ENCODE data around the gene TTLL6.

DNA sequence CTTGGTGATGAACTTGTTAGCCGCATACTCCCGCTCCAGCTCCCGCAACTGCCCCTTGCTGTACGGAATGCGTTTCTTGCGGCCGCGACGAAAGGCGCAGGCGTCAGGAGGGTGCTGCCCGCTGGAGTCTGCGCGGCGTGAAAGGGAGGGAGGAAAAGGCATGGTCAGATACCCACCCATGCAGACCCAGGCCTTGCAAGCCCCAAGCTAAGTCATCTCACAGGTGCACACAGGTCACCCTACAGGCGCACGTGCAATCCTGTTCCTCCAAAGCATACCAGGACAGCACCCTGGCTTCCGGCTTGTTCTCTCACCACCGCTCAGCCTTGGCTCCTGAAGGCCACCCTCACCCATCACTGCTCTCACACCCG, 90.1 kb downstream of the TTLL6 start:
- TF ChIP-seq SUZ12 (IDR thresholded peaks at IDR 0.05; ENCODE audit: extremely low read depth, insufficient read depth, insufficient read length) (no peak), ZNF274 (IDR thresholded peaks at IDR 0.05; ENCODE audit: low read depth, low read length) (no peak), YY1 (IDR thresholded peaks at IDR 0.05; ENCODE audit: insufficient read depth, insufficient read length) (no peak)
